GM12878 (cell line): ENCODE data around the gene THSD4. TPM values are rescaled to one million over a fixed set of nuclear protein-coding genes. Genes with fewer than 3 reads are reported as not detected.

Experiments used
- ATAC-seq: fragments of 200-7000 bp; cut with Tn5 transposase; 3 replicates; pipeline ENCODE4 v1.9.1; 2020; ENCODE audit warnings: mild to moderate bottlenecking, moderate library complexity
- BruUV-seq: library from RNA; stranded (reverse); fragments of 400-500 nt; replicated peaks from 2 replicates; lab custom pipeline; 2021; lab: Mats Ljungman, UMichigan
- CTCF ChIA-PET: fragments of 300-600 bp; sonication (Branson Sonifier 250); formaldehyde crosslinking; extraction: SDS; loops from one replicate; lab custom pipeline; 2021; ENCODE audit warnings: inconsistent platforms; lab: Yijun Ruan, JAX
- POLR2A ChIA-PET: fragments of 350-600 bp; formaldehyde crosslinking; extraction: SDS; loops from one replicate; lab custom pipeline; 2021; ENCODE audit warnings: inconsistent platforms; lab: Charles Lee
- RAD21 ChIA-PET: fragments of 300-600 bp; sonication (Branson Sonifier 250); formaldehyde crosslinking; loops from one replicate; lab custom pipeline; 2023; ENCODE audit warnings: antibody characterized with exemption; ENCODE audit not compliant: unreplicated experiment; lab: Charles Lee
- SMC1A ChIA-PET: fragments of 300-600 bp; sonication (Branson Sonifier 250); formaldehyde crosslinking; loops from one replicate; lab custom pipeline; 2023; ENCODE audit not compliant: unreplicated experiment, uncharacterized antibody; lab: Charles Lee
- DNase-seq: peaks from one replicate; pipeline ENCODE4 v3.0.0-alpha.2; 2011; ENCODE audit warnings: low read depth, low spot score
- FAIRE-seq: peaks from 3 replicates; lab custom pipeline; 2011; peaks lifted over from hg19 to GRCh38; lab: Jason Lieb, UNC
- H2AFZ ChIP-seq: 2 replicates; pipeline ENCODE4 v1.6.0; 2011; ENCODE audit warnings: low read depth, low read length, control low read depth; ENCODE audit not compliant: control insufficient read depth
- H3K27ac ChIP-seq: 2 replicates; pipeline ENCODE4 v1.5.1; 2011; ENCODE audit warnings: control low read depth; ENCODE audit not compliant: control insufficient read depth, insufficient read depth
- H3K27me3 ChIP-seq, 2 experiments: replicated peaks in 1 of 2; 2 replicates each; pipeline versions ENCODE4 v1.6.0 to v1.6.1; 2011; ENCODE audit warnings: low read length in 1 of 2; ENCODE audit not compliant: control insufficient read depth in 2 of 2, insufficient read depth in 2 of 2
- H3K36me3 ChIP-seq, 2 experiments: 2 replicates each; pipeline ENCODE4 v1.5.1; 2011; ENCODE audit warnings: low read length in 1 of 2; ENCODE audit not compliant: control insufficient read depth in 2 of 2, insufficient read depth in 2 of 2
- H3K4me1 ChIP-seq: 2 replicates; pipeline ENCODE4 v1.6.1; 2011; ENCODE audit warnings: mild to moderate bottlenecking, low read length, moderate library complexity, mixed read lengths; ENCODE audit not compliant: control insufficient read depth, insufficient read depth
- H3K4me2 ChIP-seq: 2 replicates; pipeline ENCODE4 v1.6.0; 2011; ENCODE audit warnings: control low read depth; ENCODE audit not compliant: control insufficient read depth, insufficient read depth
- H3K4me3 ChIP-seq: fragments of 200-600 bp; sonication (generic); 2 replicates; pipeline ENCODE4 v1.5.1; 2016
- H3K79me2 ChIP-seq: 2 replicates; pipeline ENCODE4 v1.6.0; 2011; ENCODE audit warnings: low read length; ENCODE audit not compliant: control insufficient read depth, insufficient read depth
- H3K9ac ChIP-seq: 2 replicates; pipeline ENCODE4 v1.8.0; 2011; ENCODE audit warnings: low read length, control low read depth, mixed read lengths; ENCODE audit not compliant: control insufficient read depth, insufficient read depth
- H3K9me3 ChIP-seq: replicated peaks from 3 replicates; pipeline ENCODE4 v1.5.1; 2011; ENCODE audit warnings: mild to moderate bottlenecking, low read length; ENCODE audit not compliant: control insufficient read depth, insufficient read depth
- H4K20me1 ChIP-seq: 2 replicates; pipeline ENCODE4 v1.6.0; 2011; ENCODE audit not compliant: control insufficient read depth, insufficient read depth
- BCL11A ChIP-seq: IDR thresholded peaks from 2 replicates; pipeline ENCODE4 v1.6.1; 2011; ENCODE audit warnings: low read depth, low read length
- BCL3 ChIP-seq: IDR thresholded peaks from 2 replicates; pipeline ENCODE4 v1.6.1; 2011; ENCODE audit warnings: borderline replicate concordance, low read depth, mild to moderate bottlenecking, moderate library complexity, low read length; ENCODE audit not compliant: insufficient read depth, poor library complexity, severe bottlenecking
- ESRRA ChIP-seq: IDR thresholded peaks from 2 replicates; pipeline ENCODE4 v1.6.1; 2012; ENCODE audit warnings: mild to moderate bottlenecking, low read length, improper control_type of control experiment
- ETV6 ChIP-seq, 2 experiments: fragments of 450-650 bp in 1 of 2; IDR thresholded peaks in 1 of 2; conservative IDR thresholded peaks in 1 of 2; 2 replicates each; pipeline ENCODE4 v1.6.1; 2014; ENCODE audit warnings: antibody characterized with exemption in 1 of 2, borderline replicate concordance in 1 of 2, low read depth in 1 of 2, mild to moderate bottlenecking in 1 of 2, moderate library complexity in 1 of 2
- GABPA ChIP-seq: IDR thresholded peaks from 2 replicates; pipeline ENCODE4 v1.6.1; 2014; ENCODE audit warnings: antibody characterized with exemption, low read depth, mild to moderate bottlenecking, inconsistent platforms
- MEF2B ChIP-seq: fragments of 450-650 bp; IDR thresholded peaks from 2 replicates; pipeline ENCODE4 v1.6.1; 2018; ENCODE audit warnings: mild to moderate bottlenecking, moderate library complexity; ENCODE audit not compliant: partially characterized antibody, poor library complexity, severe bottlenecking
- NFIC ChIP-seq: IDR thresholded peaks from 2 replicates; pipeline ENCODE4 v1.6.1; 2012; ENCODE audit warnings: low read depth, mild to moderate bottlenecking, inconsistent platforms, low read length, moderate library complexity
- NR2C1 ChIP-seq: fragments of 450-650 bp; IDR thresholded peaks from 2 replicates; pipeline ENCODE4 v1.6.1; 2017; ENCODE audit warnings: antibody characterized with exemption, mild to moderate bottlenecking, moderate library complexity
- POLR2A ChIP-seq: IDR thresholded peaks from 2 replicates; pipeline ENCODE4 v1.6.1; 2011; ENCODE audit warnings: low read depth, mild to moderate bottlenecking, low read length
- RAD51 ChIP-seq: fragments of 450-650 bp; IDR thresholded peaks from 2 replicates; pipeline ENCODE4 v1.6.1; 2016; ENCODE audit warnings: moderate library complexity, mild to moderate bottlenecking, inconsistent platforms
- RBBP5 ChIP-seq: fragments of 200-600 bp; sonication (generic); conservative IDR thresholded peaks from 2 replicates; pipeline ENCODE4 v1.6.1; 2016
- WRNIP1 ChIP-seq: IDR thresholded peaks from 2 replicates; pipeline ENCODE4 v1.6.1; 2011; ENCODE audit warnings: low read depth, low read length, improper control_type of control experiment, borderline replicate concordance
- WGBS: methylation state at CpG from one replicate; pipeline ENCODE4 v1.1.6; 2016; ENCODE audit warnings: low lambda C conversion rate; ENCODE audit not compliant: insufficient replicate concordance, insufficient coverage; ENCODE audit errors: missing lambda C conversion rate; 5-methylcytosine and 5-hydroxymethylcytosine counted together
- in situ Hi-C: fragments of 300-500 bp; cut with MboI; formaldehyde crosslinking; loops from 9 replicates; pipeline ENCODE4 v1.14.3; 2018; ENCODE audit warnings: mixed read lengths
- intact Hi-C: fragments of 100-400 bp; cut with micrococcal nuclease; formaldehyde crosslinking; loops from one replicate; pipeline ENCODE4 v1.14.2; 2022; ENCODE audit not compliant: unreplicated experiment
- polyA plus RNA-seq, 11 experiments: library from polyadenylated mRNA; depleted of rRNA in 4 of 11; unstranded in 6 of 11; stranded (reverse) in 5 of 11; fragments of >200 nt; fragmentation: Nextera tagmentation in 4 of 11; fragmentation: Illumina TruSeq in 1 of 11; extraction: Ambion mirVana in 4 of 11; extraction: Trizol in 1 of 11; gene quantifications; 1 replicate in 1 of 11; 2 replicates in 10 of 11; pipeline versions ENCODE4 v1.2.1 to v1.2.3, GENCODE V29; 2011 to 2016; ENCODE audit warnings: inconsistent platforms in 2 of 11, missing spikeins in 2 of 11, low read depth in 1 of 11
- total RNA-seq, 4 experiments: library from RNA; depleted of rRNA in 3 of 4; stranded (reverse); fragments of >200 nt in 3 of 4; fragmentation: Illumina TruSeq in 1 of 4; extraction: Trizol in 1 of 4; gene quantifications; 2 replicates each; pipeline versions ENCODE4 v1.2.1 to v1.2.3, GENCODE V29; 2013 to 2021
- TF ChIP-seq, protein P1 (sequence below): fragments of 150-350 bp; IDR thresholded peaks from 2 replicates; pipeline ENCODE4 v1.6.1; 2014; ENCODE audit warnings: mild to moderate bottlenecking, low read depth, low read length

Gene THSD4
- total and polyA plus RNA-seq, 10 of the 15 experiments (the other 5 are each of a cell fraction or from before 2014, with no cell fraction given), result 0.04 to 0.13 (median 0.05) TPM; not detected in 7

DNA sequence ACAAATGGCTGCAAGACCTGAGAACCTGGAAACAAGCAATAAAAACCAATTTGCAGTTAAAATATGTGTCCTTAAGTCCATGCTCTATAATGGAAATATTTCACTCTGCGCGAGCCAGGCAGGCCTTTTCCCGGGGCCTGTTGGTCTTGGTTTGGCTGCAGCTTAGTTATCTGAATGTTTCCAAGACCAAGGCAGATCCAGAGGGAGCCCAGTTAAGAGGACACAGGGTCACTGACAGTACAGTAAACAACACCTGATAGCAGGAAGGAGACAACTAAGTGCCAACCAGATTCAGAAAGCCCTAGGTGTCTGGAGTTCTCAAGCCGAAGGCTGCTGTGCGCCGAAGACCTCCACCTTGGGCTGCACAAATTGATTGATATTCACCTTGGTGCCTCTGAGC is 32.8 kb downstream of the THSD4 start:
- Histone ChIP-seq H3K36me3 (no peaks in the 10 kb centered on the region), H2AFZ (no peak overlapping the region), H3K27ac (no peak overlapping the region), H3K9me3 (no peaks in the 10 kb centered on the region), H3K9ac (no peak overlapping the region), H3K27me3 (no peaks in the 10 kb centered on the region), H3K4me2 (no peak overlapping the region), H3K4me3 (no peak overlapping the region), H3K4me1 (no peaks in the 10 kb centered on the region), H4K20me1 (no peaks in the 10 kb centered on the region), H3K79me2 (no peaks in the 10 kb centered on the region)
- TF ChIP-seq MEF2B, result no peak
- no peak for TF ChIP-seq POLR2A
- TF ChIP-seq RBBP5, result no peak
- no peak for TF ChIP-seq GABPA
- ChIA-PET SMC1A (no interaction called here), POLR2A (no interaction called here), RAD21 (no interaction called here), CTCF (no interaction called here)
- WGBS, result 87% methylated on average over 6 of the region's 6 CpGs
- ATAC-seq (no peak), FAIRE-seq (no peak), DNase-seq (no peak)
- intact Hi-C loops, result no loop called here
- BruUV-seq, result no TSS peak
- in situ Hi-C loops, result no loop called here

DNA sequence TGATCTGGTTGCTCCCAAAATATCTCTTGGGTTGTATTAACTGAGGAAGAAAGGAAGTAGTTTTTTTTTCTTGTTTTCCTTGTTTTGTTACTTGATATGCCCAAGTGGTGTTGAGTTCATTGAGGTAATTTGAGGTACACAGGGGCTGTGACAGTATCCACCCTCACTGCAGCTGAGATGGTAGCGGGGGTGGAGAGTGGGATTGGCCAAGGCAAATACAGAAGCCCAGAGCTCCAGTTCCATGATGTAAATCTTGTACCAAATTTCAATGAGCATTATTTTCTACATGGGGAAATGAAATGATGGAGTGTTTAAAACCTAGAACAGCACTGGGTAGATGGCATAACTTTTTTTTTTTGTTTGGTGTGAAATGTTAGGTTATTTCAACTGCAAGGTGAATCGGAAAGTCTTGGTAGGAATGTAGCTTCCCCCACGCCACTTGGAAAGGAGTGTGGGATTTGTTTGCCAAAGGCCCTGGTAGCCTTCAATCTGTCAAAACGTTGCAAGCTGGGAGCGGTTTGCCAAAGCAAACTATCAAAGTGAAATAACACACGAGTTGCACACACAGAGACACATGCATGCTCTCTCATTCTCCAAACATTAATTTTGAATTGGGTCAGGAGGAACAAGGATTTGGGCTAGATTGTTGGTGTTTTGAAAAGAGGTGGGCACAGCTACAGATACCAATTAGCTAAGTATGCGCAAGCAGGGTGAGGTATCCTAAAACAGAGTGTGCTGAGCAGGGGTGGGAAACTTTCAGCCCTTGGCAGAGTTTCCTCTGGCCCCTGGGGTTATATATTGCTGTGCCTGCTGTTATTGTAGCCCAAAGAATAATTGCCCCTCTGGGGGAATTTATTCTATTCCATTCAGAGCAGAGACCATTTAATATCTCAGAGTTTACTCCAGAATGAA is 34.6 kb downstream of the THSD4 start:
- no TSS peak for BruUV-seq
- no peaks in the 10 kb centered on the region for H3K4me1 ChIP-seq
- no peak for ATAC-seq
- H2AFZ ChIP-seq, result no peak overlapping the region
- H3K36me3 ChIP-seq, result no peaks in the 10 kb centered on the region
- H3K27me3 ChIP-seq, result no peaks in the 10 kb centered on the region
- H3K4me2 ChIP-seq, result no peak overlapping the region
- no peaks in the 10 kb centered on the region for H3K79me2 ChIP-seq
- ChIA-PET RAD21 (no interaction called here), CTCF (no interaction called here), POLR2A (no interaction called here), SMC1A (no interaction called here)
- DNase-seq, result no peak
- no peaks in the 10 kb centered on the region for H4K20me1 ChIP-seq
- in situ Hi-C loops (no loop called here), intact Hi-C loops (no loop called here)
- 58% methylated on average over 7 of the region's 7 CpGs for WGBS
- TF ChIP-seq WRNIP1, result no peak
- no peak for TF ChIP-seq RAD51
- TF ChIP-seq, protein P1, sequence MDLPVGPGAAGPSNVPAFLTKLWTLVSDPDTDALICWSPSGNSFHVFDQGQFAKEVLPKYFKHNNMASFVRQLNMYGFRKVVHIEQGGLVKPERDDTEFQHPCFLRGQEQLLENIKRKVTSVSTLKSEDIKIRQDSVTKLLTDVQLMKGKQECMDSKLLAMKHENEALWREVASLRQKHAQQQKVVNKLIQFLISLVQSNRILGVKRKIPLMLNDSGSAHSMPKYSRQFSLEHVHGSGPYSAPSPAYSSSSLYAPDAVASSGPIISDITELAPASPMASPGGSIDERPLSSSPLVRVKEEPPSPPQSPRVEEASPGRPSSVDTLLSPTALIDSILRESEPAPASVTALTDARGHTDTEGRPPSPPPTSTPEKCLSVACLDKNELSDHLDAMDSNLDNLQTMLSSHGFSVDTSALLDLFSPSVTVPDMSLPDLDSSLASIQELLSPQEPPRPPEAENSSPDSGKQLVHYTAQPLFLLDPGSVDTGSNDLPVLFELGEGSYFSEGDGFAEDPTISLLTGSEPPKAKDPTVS, result no peak
- TF ChIP-seq NFIC, result no peak
- no peak for TF ChIP-seq ETV6 (conservative IDR thresholded peaks at IDR 0.05 in 1 of 2, IDR thresholded peaks at IDR 0.05 in 1 of 2; ENCODE audit: borderline replicate concordance in 1 of 2, low read depth in 1 of 2)
- TF ChIP-seq NR2C1, result no peak
- no peak for TF ChIP-seq BCL3
- no peak for TF ChIP-seq ESRRA
- no peak for TF ChIP-seq BCL11A
- H3K4me3 ChIP-seq, result no peak overlapping the region
- FAIRE-seq, result no peak
- no peak overlapping the region for H3K27ac ChIP-seq
- H3K9ac ChIP-seq, result no peak overlapping the region
- H3K9me3 ChIP-seq, result no peaks in the 10 kb centered on the region
